Mesenchymal stem cell (in vitro differentiated cells and primary cell): ENCODE results near the gene TENM4.
"Not testable (repeated sequence)": the region's sequence is repeated elsewhere in the genome, so short reads cannot be mapped to it uniquely, and the experiment has no call there.

ENCODE experiments used
- DNase-seq: peaks from one replicate; pipeline ENCODE4 v3.0.0-alpha.2; 2013
- H2AFZ ChIP-seq: one replicate; pipeline ENCODE4 v1.6.1; 2013; ENCODE audit warnings: low read depth, mild to moderate bottlenecking, control low read depth, inconsistent platforms, low read length, moderate library complexity
- H2AK5ac ChIP-seq: 2 replicates; pipeline ENCODE4 v1.6.1; 2013; ENCODE audit warnings: low read length, moderate library complexity, mild to moderate bottlenecking, inconsistent platforms; ENCODE audit not compliant: severe bottlenecking
- H2BK120ac ChIP-seq: one replicate; pipeline ENCODE4 v1.6.1; 2013; ENCODE audit warnings: low read depth, mild to moderate bottlenecking, inconsistent platforms, low read length, moderate library complexity
- H2BK12ac ChIP-seq, 2 experiments: one replicate each; pipeline ENCODE4 v1.6.1; 2013; ENCODE audit warnings: inconsistent platforms in 2 of 2, low read length in 2 of 2, mild to moderate bottlenecking in 2 of 2, moderate library complexity in 2 of 2, control low read depth in 1 of 2
- H2BK15ac ChIP-seq: one replicate; pipeline ENCODE4 v1.6.1; 2013; ENCODE audit warnings: mild to moderate bottlenecking, low read depth, inconsistent platforms; ENCODE audit not compliant: poor library complexity, severe bottlenecking
- H2BK5ac ChIP-seq: 2 replicates; pipeline ENCODE4 v1.6.1; 2013; ENCODE audit warnings: low read depth, mild to moderate bottlenecking, low read length, control low read depth, inconsistent platforms; ENCODE audit not compliant: poor library complexity, severe bottlenecking
- H3K14ac ChIP-seq, 2 experiments: one replicate each; pipeline ENCODE4 v1.6.1; 2013; ENCODE audit warnings: inconsistent platforms in 2 of 2, low read length in 2 of 2, control low read depth in 1 of 2, mild to moderate bottlenecking in 1 of 2, moderate library complexity in 1 of 2
- H3K18ac ChIP-seq, 2 experiments: one replicate each; pipeline ENCODE4 v1.6.1; 2013; ENCODE audit warnings: inconsistent platforms in 2 of 2, low read length in 2 of 2, control low read depth in 1 of 2, low read depth in 1 of 2, mild to moderate bottlenecking in 1 of 2
- H3K23ac ChIP-seq, 2 experiments: one replicate each; pipeline ENCODE4 v1.6.1; 2013; ENCODE audit warnings: inconsistent platforms in 2 of 2, low read length in 2 of 2, mild to moderate bottlenecking in 2 of 2, moderate library complexity in 2 of 2, control low read depth in 1 of 2
- H3K27ac ChIP-seq: 2 replicates; pipeline ENCODE4 v1.5.1; 2013; ENCODE audit warnings: mild to moderate bottlenecking, moderate library complexity, low read length, control low read depth, inconsistent platforms; ENCODE audit not compliant: poor library complexity, severe bottlenecking
- H3K27me3 ChIP-seq, 2 experiments: 2 replicates each; pipeline versions ENCODE4 v1.6.1 to v1.7.0; 2013; ENCODE audit warnings: low read length in 2 of 2, mild to moderate bottlenecking in 2 of 2, moderate library complexity in 2 of 2, control low read depth in 1 of 2, inconsistent platforms in 1 of 2; ENCODE audit not compliant: control insufficient read depth in 1 of 2, insufficient read depth in 1 of 2
- H3K36me3 ChIP-seq, 2 experiments: 2 replicates each; pipeline versions ENCODE4 v1.6.1 to v1.7.0; 2013; ENCODE audit warnings: low read length in 2 of 2, control low read depth in 1 of 2, inconsistent platforms in 1 of 2, low read depth in 1 of 2, mild to moderate bottlenecking in 1 of 2; ENCODE audit not compliant: insufficient read depth in 2 of 2, control insufficient read depth in 1 of 2
- H3K4ac ChIP-seq, 2 experiments: one replicate each; pipeline ENCODE4 v1.6.1; 2013; ENCODE audit warnings: inconsistent platforms in 2 of 2, low read length in 2 of 2, mild to moderate bottlenecking in 2 of 2, moderate library complexity in 2 of 2, control low read depth in 1 of 2, low read depth in 1 of 2
- H3K4me1 ChIP-seq: 2 replicates; pipeline ENCODE4 v1.6.1; 2013; ENCODE audit warnings: low read depth, low read length, control low read depth; ENCODE audit not compliant: control insufficient read depth, insufficient read depth
- H3K4me2 ChIP-seq: 2 replicates; pipeline ENCODE4 v1.6.1; 2013; ENCODE audit warnings: low read length, mild to moderate bottlenecking, inconsistent platforms; ENCODE audit not compliant: poor library complexity, severe bottlenecking
- H3K4me3 ChIP-seq, 2 experiments: 2 replicates each; pipeline versions ENCODE4 v1.5.1 to v1.7.0; 2013; ENCODE audit warnings: low read length in 2 of 2, mild to moderate bottlenecking in 2 of 2, control low read depth in 1 of 2, low read depth in 1 of 2; ENCODE audit not compliant: insufficient read depth in 1 of 2
- H3K79me1 ChIP-seq: replicated peaks from 2 replicates; pipeline ENCODE4 v1.6.1; 2013; ENCODE audit warnings: mild to moderate bottlenecking, control low read depth, low read length, inconsistent platforms; ENCODE audit not compliant: poor library complexity, severe bottlenecking
- H3K9ac ChIP-seq: 2 replicates; pipeline ENCODE4 v1.7.0; 2013; ENCODE audit warnings: mild to moderate bottlenecking, low read length, moderate library complexity
- H3K9me3 ChIP-seq: 2 replicates; pipeline ENCODE4 v1.7.0; 2013; ENCODE audit warnings: mild to moderate bottlenecking, low read length; ENCODE audit not compliant: control insufficient read depth
- H4K8ac ChIP-seq: one replicate; pipeline ENCODE4 v1.6.1; 2013; ENCODE audit warnings: inconsistent platforms, mild to moderate bottlenecking, low read length, moderate library complexity
- H4K91ac ChIP-seq: one replicate; pipeline ENCODE4 v1.6.1; 2013; ENCODE audit warnings: mild to moderate bottlenecking, low read length, inconsistent platforms
- WGBS: methylation state at CpG from one replicate; pipeline ENCODE4 v1.1.7; 2013; ENCODE audit warnings: mixed read lengths; 5-methylcytosine and 5-hydroxymethylcytosine counted together

The TENM4 gene

DNA sequence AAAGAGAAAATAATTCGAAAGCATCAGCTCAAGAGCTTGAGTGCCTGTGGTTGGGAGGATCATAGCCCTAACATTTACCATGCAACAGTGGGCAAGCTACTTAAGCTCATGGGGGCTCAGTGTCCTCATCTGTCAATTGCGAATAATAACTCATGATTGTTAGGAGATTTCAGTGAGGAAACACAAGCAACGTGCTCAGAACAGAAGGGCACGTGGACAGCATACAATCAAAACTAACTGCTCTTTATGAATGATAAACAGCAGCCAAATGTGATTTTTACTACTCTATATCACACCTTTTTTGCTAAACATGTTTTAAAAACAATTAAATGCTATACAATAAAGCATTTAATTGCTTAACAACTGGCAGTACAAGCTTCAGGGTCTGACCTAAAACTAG, 556.1 kb downstream of the TENM4 start:
- no peak overlapping the region for H3K9ac ChIP-seq
- no peak overlapping the region for H3K14ac ChIP-seq
- WGBS: 84% methylated on average over 4 of the region's 4 CpGs
- no peak overlapping the region for H4K91ac ChIP-seq
- H2BK120ac ChIP-seq: no peak overlapping the region
- peaks cover 0 to 4% of the 10 kb centered on the region in 2 experiments for H3K27me3 ChIP-seq
- H3K23ac ChIP-seq: no peak overlapping the region
- no peak overlapping the region for H3K27ac ChIP-seq
- no peak overlapping the region for H3K4ac ChIP-seq
- no peak overlapping the region for H3K4me2 ChIP-seq
- no peaks in the 10 kb centered on the region for H3K9me3 ChIP-seq
- no peak overlapping the region for H3K18ac ChIP-seq
- no peak overlapping the region for H2BK15ac ChIP-seq
- no peak overlapping the region for H2AK5ac ChIP-seq
- no peak overlapping the region for H3K4me3 ChIP-seq
- no peaks in the 10 kb centered on the region for H3K79me1 ChIP-seq
- peaks cover 4 to 29% of the 10 kb centered on the region in 2 experiments for H3K36me3 ChIP-seq
- no peak for DNase-seq
- no peak overlapping the region for H4K8ac ChIP-seq
- H2BK5ac ChIP-seq: no peak overlapping the region
- H2BK12ac ChIP-seq: no peak overlapping the region
- no peak overlapping the region for H2AFZ ChIP-seq
- H3K4me1 ChIP-seq: no peaks in the 10 kb centered on the region

DNA sequence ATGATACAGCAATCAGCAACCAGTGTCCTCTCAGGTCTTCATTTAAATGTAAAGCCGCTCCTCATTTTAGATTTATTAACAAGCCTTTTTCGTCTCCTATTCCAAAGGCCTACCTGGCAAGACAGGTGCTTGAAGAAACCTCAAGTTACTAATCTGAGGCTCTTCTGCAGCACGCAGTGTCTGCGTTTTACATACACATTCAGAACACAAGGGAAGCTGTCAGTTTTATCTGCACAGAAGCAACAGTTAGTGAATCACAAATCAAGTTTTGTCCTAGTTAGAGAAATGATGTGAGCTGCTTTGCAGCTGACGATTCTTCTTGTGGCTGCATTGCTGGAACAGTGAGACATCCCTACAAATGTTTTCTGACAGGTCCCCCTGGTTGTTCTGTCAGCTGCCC, 557.3 kb downstream of the TENM4 start:
- no peak overlapping the region for H2AK5ac ChIP-seq
- no peak overlapping the region for H3K4ac ChIP-seq
- no peak overlapping the region for H3K4me3 ChIP-seq
- H3K4me2 ChIP-seq: no peak overlapping the region
- WGBS: 89% methylated on average over 5 of the region's 5 CpGs
- no peak overlapping the region for H2BK120ac ChIP-seq
- H3K36me3 ChIP-seq: peaks cover 2 to 17% of the 10 kb centered on the region in 2 experiments
- no peak overlapping the region for H3K23ac ChIP-seq
- H3K27me3 ChIP-seq: no peaks in the 10 kb centered on the region
- H3K79me1 ChIP-seq: no peaks in the 10 kb centered on the region
- no peak overlapping the region for H2BK12ac ChIP-seq
- H3K9ac ChIP-seq: no peak overlapping the region
- H3K4me1 ChIP-seq: no peaks in the 10 kb centered on the region
- no peak overlapping the region for H2BK5ac ChIP-seq
- DNase-seq: no peak
- H4K8ac ChIP-seq: no peak overlapping the region
- H3K9me3 ChIP-seq: no peaks in the 10 kb centered on the region
- H2BK15ac ChIP-seq: no peak overlapping the region
- H2AFZ ChIP-seq: no peak overlapping the region
- H4K91ac ChIP-seq: no peak overlapping the region
- H3K14ac ChIP-seq: no peak overlapping the region
- H3K27ac ChIP-seq: no peak overlapping the region
- no peak overlapping the region for H3K18ac ChIP-seq

DNA sequence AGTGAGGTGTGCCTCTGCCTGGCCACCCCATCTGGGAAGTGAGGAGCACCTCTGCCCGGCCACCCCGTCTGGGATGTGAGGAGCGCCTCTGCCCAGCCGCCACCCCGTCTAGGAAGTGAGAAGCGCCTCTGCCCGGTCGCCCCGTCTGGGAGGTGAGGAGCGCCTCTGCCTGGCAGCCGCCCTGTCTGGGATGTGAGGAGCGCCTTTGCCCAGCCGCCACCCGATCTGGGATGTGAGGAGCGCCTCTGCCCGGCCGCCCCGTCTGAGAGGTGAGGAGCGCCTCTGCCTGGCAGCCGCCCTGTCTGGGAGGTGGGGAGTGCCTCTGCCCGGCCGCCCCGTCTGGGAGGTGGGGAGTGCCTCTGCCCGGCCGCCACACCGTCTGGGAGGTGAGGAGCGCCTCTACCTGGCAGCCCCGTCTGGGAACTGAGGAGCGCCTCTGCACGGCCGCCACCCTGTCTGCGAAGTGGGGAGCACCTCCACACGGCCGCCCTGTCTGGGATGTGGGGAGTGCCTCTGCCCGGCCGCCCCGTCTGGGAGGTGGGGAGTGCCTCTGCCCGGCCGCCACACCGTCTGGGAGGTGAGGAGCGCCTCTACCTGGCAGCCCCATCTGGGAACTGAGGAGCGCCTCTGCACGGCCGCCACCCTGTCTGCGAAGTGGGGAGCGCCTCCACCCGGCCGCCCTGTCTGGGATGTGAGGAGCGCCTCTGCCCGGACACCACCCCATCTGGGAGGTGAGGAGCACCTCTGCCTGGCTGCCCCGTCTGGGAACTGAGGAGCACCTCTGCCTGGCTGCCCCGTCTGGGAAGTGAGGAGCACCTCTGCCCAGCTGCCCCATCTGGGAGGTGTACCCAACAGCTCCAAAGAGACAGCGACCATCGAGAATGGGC, 561.5 kb downstream of the TENM4 start:
- not testable (repeated sequence) for H3K36me3 ChIP-seq, H3K9ac ChIP-seq, H4K8ac ChIP-seq, H3K9me3 ChIP-seq, H3K4me3 ChIP-seq, H3K79me1 ChIP-seq, H3K4me1 ChIP-seq, H3K14ac ChIP-seq, DNase-seq, H3K18ac ChIP-seq, H2BK5ac ChIP-seq, H3K4me2 ChIP-seq, H3K23ac ChIP-seq, H4K91ac ChIP-seq, H3K27ac ChIP-seq, H2AFZ ChIP-seq, H2BK12ac ChIP-seq, H2BK120ac ChIP-seq, H3K4ac ChIP-seq, H2BK15ac ChIP-seq, H3K27me3 ChIP-seq, H2AK5ac ChIP-seq
- WGBS: 95% methylated on average over 48 of the region's 54 CpGs

DNA sequence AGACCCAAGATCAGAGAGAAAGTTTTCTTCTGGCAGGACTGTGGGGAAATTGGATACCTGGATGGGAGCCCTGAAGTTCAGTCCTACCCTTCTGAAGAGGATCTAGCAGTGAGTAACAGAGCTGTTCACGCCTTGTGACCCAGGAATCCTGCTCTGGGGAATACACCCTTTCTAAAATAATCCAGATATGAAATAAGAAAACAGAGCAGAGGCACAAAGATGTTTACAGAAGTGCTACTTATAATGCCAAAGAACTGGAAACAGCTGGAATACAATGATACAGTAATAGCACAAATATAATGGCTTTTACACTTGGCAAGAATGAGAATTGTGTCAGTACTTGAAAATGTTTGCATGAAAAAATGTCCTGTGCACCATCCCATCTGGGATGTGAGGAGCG, 562.2 kb downstream of the TENM4 start:
- Histone ChIP-seq H3K9ac (no peak overlapping the region), H3K27ac (no peak overlapping the region), H2BK15ac (no peak overlapping the region), H4K91ac (no peak overlapping the region), H4K8ac (no peak overlapping the region), H3K14ac (no peak overlapping the region), H3K27me3 (peaks cover 0 to 6% of the 10 kb centered on the region in 2 experiments), H2AFZ (no peak overlapping the region), H3K9me3 (no peaks in the 10 kb centered on the region), H2AK5ac (no peak overlapping the region), H3K18ac (no peak overlapping the region), H2BK5ac (no peak overlapping the region), H3K79me1 (no peaks in the 10 kb centered on the region), H2BK120ac (no peak overlapping the region), H3K4ac (no peak overlapping the region), H2BK12ac (no peak overlapping the region), H3K23ac (no peak overlapping the region), H3K4me1 (no peaks in the 10 kb centered on the region), H3K4me3 (no peak overlapping the region), H3K36me3 (peaks cover 2 to 9% of the 10 kb centered on the region in 2 experiments), H3K4me2 (no peak overlapping the region)
- WGBS: 73% methylated on average over 2 of the region's 2 CpGs
- DNase-seq: no peak
